ENCODE measurements around the gene PCSK1.
"Not testable (repeated sequence)": the region's sequence is repeated elsewhere in the genome, so short reads cannot be mapped to it uniquely, and the experiment has no call there.

The PCSK1 gene

DNA sequence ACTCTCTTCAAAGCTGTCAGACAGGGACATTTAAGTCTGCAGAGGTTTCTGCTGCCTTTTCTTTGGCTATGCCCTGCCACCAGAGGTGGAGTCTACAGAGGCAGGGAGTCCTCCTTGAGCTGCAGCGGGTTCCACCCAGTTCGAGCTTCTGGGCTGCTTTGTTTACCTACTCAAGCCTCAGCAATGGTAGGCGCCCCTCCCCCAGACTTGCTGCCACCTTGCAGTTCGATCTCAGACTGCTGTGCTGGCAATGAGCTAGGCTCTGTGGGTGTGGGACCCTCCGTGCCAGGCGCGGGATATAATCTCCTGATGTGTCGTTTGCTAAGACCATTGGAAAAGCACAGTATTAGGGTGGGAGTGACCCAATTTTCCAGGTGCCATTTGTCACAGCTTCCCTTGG, 65.7 kb downstream of the PCSK1 start:
- not testable (repeated sequence) for DNase-seq

DNA sequence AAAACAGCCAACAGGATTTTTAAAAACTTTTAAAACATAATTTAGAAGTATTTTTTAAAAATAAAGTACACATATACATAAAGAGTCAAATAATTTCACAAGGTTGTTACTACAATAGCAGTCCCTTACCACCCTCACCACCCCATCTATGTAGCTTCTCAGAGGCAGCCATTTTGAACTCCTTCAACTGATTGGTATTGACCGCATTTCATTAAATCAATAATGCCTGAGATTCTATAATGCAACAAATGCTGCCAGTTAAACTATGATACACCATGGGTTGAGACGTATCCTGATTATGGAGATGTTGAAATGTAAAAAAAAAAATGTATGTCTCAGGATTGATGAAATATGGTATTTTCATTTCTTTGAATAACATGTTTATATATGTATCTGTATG, 78.8 kb downstream of the PCSK1 start:
- no peak for DNase-seq

DNA sequence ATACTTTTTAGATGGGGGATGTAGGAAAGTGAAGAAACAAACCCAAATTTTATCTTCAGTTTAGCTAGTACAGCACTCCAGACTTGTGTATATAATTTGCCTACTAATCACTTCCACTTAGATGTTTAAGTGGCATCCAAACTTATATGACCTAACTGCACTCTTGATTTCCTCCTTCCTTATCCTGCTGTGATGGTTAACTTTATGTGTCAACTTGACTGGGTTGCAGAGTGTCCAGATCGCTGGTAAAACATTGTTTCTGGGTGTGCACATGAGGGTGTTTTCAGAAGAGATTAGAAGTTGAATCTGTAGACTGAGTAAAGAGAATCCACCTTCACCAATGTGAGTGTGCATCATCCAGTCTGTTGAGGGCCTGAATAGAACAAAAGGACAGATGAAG, 79.8 kb downstream of the PCSK1 start:
- no peak for DNase-seq

DNA sequence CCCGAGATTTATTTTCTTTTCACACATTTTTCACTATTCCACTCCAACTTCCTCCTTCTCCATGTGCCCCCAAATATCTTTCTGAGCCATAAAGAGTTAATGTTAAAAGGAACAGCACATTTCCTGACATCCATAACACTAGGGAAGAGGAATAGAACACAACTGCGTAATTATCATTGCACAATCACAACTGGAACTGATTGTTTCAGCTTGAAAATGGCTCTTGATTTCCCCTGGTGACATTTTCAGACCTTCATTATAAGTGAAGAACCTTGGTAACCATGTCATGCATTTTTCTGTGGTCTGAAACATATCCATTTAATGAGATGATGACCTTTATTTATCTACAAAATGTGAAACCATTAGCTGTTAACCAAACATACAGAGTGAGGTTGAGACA, 82.4 kb downstream of the PCSK1 start:
- DNase-seq = no peak

DNA sequence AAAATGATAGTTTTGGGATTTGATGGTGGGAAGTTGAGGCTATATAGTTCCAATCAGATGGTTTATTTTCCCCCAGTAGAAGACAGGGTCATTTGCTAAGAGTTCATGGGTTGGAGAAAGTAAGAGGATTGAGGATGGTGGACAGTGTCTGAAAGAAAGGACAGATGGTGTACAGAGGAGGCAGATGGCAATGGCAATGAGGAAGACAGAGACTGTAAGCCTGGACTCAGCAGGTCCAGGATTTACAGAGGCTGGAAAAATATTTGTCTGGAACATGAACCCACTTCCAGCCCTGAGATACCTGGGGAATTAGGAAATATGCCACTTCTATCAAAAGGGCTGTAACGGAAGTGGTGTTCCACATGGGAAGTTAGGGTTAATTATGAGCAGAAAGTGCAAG, 84.5 kb downstream of the PCSK1 start:
- no peak for DNase-seq

DNA sequence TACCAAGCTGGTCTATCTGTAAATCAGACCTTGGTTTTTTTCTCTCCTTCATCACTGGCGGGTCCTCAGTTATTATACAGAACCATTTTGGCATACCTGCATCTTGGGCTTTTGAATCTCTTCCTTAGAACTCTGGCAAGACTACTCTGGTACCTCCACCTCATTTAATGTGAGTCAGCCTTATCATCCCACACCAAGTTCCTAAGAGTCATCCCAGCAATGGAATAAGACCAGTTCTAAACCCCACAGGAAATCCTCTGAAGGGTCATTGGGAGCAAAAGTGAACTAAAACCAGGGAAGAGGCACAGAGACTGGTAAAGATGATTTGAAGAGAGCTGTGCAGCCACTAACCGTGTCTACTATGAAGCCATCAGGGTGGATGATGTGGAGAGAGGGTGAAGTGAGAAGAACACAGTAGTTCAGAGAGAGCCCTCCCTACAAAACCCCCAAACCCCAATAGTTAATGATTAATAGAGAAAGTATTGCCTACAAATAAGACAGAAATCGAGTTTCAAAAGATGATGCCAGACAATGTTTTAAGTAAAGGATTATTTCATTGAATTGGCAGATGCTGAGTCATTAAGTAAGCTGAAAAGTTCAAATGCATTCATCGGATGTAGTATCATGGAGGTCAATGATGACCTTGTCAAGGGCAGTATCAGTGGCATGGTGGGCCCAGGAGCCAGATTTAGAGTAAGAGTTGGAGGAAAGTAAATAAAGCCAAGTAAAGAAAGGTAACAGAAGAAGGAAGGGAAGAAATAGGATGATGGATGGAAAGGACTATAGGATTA, 85.4 kb downstream of the PCSK1 start:
- no peak for DNase-seq

DNA sequence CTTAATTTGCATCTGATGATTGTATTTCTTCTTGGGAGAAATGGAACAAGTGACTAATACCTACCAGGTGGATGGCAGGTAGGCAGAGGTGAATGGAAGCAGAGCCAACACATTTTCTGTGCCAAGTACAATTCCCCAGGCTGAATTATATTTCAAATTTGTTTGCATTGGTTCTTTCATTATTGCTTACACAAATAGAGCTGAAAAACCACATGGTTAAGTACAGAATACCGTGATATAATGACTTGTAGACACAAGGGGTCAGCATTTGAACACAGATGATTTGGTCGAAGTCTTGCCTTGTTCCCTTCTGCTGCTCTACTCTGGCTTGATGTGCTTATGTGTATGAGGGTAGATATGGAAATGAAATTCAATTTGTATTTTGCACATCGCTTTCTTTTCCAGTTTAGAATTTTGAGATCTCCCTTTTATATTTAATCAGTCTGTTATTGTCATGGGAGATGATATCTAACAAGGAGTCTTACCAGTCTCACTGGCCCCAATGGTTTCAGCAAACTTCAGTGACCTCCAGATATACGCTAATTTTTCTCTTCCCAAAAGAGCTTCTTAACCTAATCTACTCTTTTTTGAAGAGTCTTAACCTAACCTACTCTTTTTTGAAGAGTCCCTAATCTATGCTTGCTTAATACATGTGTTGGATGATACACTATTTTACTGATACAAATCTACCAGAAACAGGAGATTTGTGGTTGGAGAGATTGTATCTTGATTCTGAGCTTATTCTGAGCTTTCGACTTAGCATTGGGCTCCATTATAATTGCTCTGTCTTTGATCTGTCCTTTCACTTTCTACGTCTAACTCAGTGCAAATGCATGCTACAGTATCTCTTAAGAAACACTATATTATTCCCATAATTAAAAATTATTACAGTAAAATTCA, 88.1 kb downstream of the PCSK1 start:
- no peak for DNase-seq

DNA sequence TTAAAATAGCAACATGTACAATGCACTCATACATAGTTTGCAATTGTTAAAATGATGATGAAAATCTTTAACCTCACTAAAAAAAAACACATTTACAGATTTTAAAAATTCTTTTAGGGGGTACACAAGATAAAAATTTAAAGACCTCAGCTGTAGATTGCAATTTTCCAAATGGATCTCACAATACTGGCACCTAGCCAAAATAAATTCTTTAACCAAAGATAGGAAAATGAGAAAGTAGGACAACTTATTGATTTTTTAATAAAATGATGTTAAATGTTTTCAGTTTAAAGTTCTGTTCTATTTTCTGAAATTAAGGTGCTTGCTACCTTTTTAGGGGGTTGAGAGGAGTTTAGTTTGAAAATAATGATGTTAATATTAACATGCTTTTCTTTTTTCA, 90.0 kb downstream of the PCSK1 start:
- DNase-seq = no peak

DNA sequence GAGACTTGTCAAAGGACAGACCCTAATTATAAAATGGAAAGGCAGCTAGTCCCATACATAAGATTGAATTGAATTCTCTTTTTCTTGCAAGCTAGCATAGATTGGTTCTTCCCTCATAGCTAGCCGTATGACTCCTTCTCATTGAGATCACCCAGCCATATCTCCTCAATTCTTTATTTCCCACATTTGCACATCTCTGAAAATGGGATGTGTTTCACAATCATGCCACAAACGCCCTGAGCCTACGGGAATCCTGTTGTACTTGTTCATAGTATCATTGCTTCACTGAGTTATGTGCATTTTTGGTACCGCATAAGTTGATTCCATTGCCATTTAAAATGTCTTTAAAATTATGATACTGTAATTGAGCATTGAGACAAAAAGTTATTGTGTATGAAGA, 90.5 kb downstream of the PCSK1 start:
- DNase-seq = no peak
